Heart left ventricle (tissue), 16 donors: Measurements from ENCODE around the gene ZNF320. TPM values are rescaled to one million over a fixed set of nuclear protein-coding genes. Genes with fewer than 3 reads are reported as not detected.
"Not testable (repeated sequence)": the region's sequence is repeated elsewhere in the genome, so short reads cannot be mapped to it uniquely, and the experiment has no call there.

Experiments
- ATAC-seq, 4 donors: fragments of 200-7000 bp; cut with Tn5 transposase; one replicate each; pipeline ENCODE4 v1.9.1; 2020 to 2022; ENCODE audit warnings: moderate library complexity in 4 of 4, mild to moderate bottlenecking in 3 of 4, moderate number of reproducible peaks in 1 of 4
- DNase-seq, 5 donors: peaks; one replicate each; pipeline ENCODE4 v3.0.0-alpha.2; 2020
- H3K27ac ChIP-seq, 12 donors: fragments of 200-600 bp; sonication (generic) in 4 of 12; one replicate each; pipeline versions ENCODE4 v1.5.0 to v1.8.0; 2016 to 2022; ENCODE audit warnings: mild to moderate bottlenecking in 2 of 12
- H3K27me3 ChIP-seq, 9 donors: fragments of 200-600 bp; sonication (generic) in 2 of 9; one replicate each; pipeline versions ENCODE4 v1.5.1 to v1.8.0; 2016 to 2022; ENCODE audit warnings: mild to moderate bottlenecking in 3 of 9
- H3K36me3 ChIP-seq, 9 donors: fragments of 200-600 bp; sonication (generic) in 2 of 9; one replicate each; pipeline versions ENCODE4 v1.5.0 to v1.8.0; 2018 to 2022; ENCODE audit warnings: mild to moderate bottlenecking in 2 of 9
- H3K4me1 ChIP-seq, 12 donors: fragments of 200-600 bp; sonication (generic) in 4 of 12; one replicate each; pipeline versions ENCODE4 v1.5.0 to v1.8.0; 2016 to 2022; ENCODE audit warnings: mild to moderate bottlenecking in 3 of 12
- H3K4me3 ChIP-seq, 12 donors: fragments of 200-600 bp; sonication (generic) in 4 of 12; one replicate each; pipeline versions ENCODE4 v1.5.0 to v1.8.0; 2017 to 2022; ENCODE audit warnings: mild to moderate bottlenecking in 9 of 12, moderate library complexity in 4 of 12
- H3K9me3 ChIP-seq, 12 donors: fragments of 200-600 bp; sonication (generic) in 4 of 12; one replicate each; pipeline versions ENCODE4 v1.5.0 to v1.8.0; 2016 to 2022; ENCODE audit warnings: mild to moderate bottlenecking in 1 of 12
- CTCF ChIP-seq, 12 donors: fragments of 200-600 bp; sonication (generic) in 4 of 12; IDR thresholded peaks; one replicate each; pipeline versions ENCODE4 v1.5.0 to v1.8.0; 2018 to 2022; ENCODE audit warnings: antibody characterized with exemption in 12 of 12, mild to moderate bottlenecking in 5 of 12
- POLR2A ChIP-seq, 2 donors: fragments of 450-650 bp; IDR thresholded peaks; one replicate each; pipeline ENCODE4 v1.6.1; 2017; ENCODE audit warnings: antibody characterized with exemption in 2 of 2, mild to moderate bottlenecking in 2 of 2, moderate library complexity in 2 of 2
- WGBS, 4 donors: extraction: QIAGEN DNeasy Blood & Tissue Kit in 2 of 4; methylation state at CpG; one replicate each; pipeline versions ENCODE4 v1.1.5 to v1.1.7; 2013 to 2018; 5-methylcytosine and 5-hydroxymethylcytosine counted together
- intact Hi-C, 10 donors: fragments of 100-400 bp; cut with DNase I; formaldehyde crosslinking; loops; one replicate each; pipeline versions ENCODE4 v1.11.1 to v1.14.2; 2022
- polyA plus RNA-seq, 2 donors: library from polyadenylated mRNA; stranded (reverse); fragments of 200-250 nt; gene quantifications; one replicate each; pipeline ENCODE4 v1.2.3, GENCODE V29; 2013
- total RNA-seq, 9 donors: library from RNA; depleted of rRNA in 2 of 9; stranded (reverse); fragments of >200 nt in 2 of 9; fragmentation: NEBNext Ultra II Directional in 3 of 9; extraction: Animal tissue kit (Norgen Biotek cat#: 25700) in 3 of 9; gene quantifications; one replicate each; pipeline versions ENCODE4 v1.1.0 to v1.2.4, GENCODE V29; 2016 to 2023
- donor health status: ischemic (EF 13 %, LVEDD 7.1; RV severe dilation, severe dysfunction).
- donor health status: healthy with polysubstance abuse.
- donor health status: DM: no; HTN: yes; CAD: no.
- donor health status: DM: no; HTN: no; CAD: no.
- donor health status: ischemic (EF 25% LVEDD 6.9; RV normal size, moderate dysfunction).
- donor health status: ischemic (EF 25% LVEDD 5.7; RV mildly dilated, moderate dysfunction).
- donor health status: healthy.
- donor health status: DM: yes; HTN: yes; CAD: no.
- donor health status: ischemic (EF 35%, LVEDD 5.7; RV mildly dilated, moderate dysfunction).
- donor health status: nonischemic (EF 11% LVEDD 7.7; RV severe dilation, severe dysfunction).
- donor health status: DM: yes; HTN: yes; CAD: no.
- donor health status: PGD.
- donor health status: ischemic (EF 29% LVEDD 5.4; RV normal size, mild dysfunction).
- donor health status: nonischemic (EF 23%, LVEDD 6.1; RV moderate dilation, normal function).

Gene ZNF320
- total and polyA plus RNA-seq, 11 donors, result 7.6 to 13.5 (median 9.6) TPM

GRCh38 chr19:52941941-52942385 lies 44.5 kb upstream of the ZNF320 start:
- peaks cover 0 to 11% (median 3%) of the 10 kb centered on the region in 12 donors for H3K9me3 ChIP-seq

GRCh38 chr19:52941523-52941922 lies 44.1 kb upstream of the ZNF320 start:
- Histone ChIP-seq H3K4me1 (peaks cover 0 to 31% (median 5%) of the 10 kb centered on the region in 12 donors), H3K27ac (peak overlapping the region in 5 of 12 donors; percentile 55 to 87 (median 80)), H3K4me3 (peak overlapping the region in 10 of 12 donors; percentile 65 to 89 (median 76))
- intact Hi-C loops, H3K27me3 ChIP-seq, DNase-seq, H3K9me3 ChIP-seq, H3K36me3 ChIP-seq, ATAC-seq: not testable (repeated sequence)
- WGBS, 4 donors, result 38 to 67% (median 56%) methylated on average over 2 of the region's 2 CpGs

More at GRCh38 chr19:52941941-52942385, 44.5 kb upstream of the ZNF320 start:
- peak overlapping the region; percentile 55 to 87 (median 77) for H3K27ac ChIP-seq
- H3K4me1 ChIP-seq, result peaks cover 0 to 31% (median 5%) of the 10 kb centered on the region in 12 donors
- TF ChIP-seq CTCF (IDR thresholded peaks at IDR 0.05) (no peak), POLR2A (IDR thresholded peaks at IDR 0.05) (no peak)
- ATAC-seq (peak; percentile 20 to 51 (median 48)), DNase-seq (peak in 3 of 5 donors; percentile 36 to 43 (median 40))
- peak overlapping the region; percentile 55 to 89 (median 74) for H3K4me3 ChIP-seq
- H3K36me3 ChIP-seq, result no peaks in the 10 kb centered on the region
- WGBS, 4 donors, result 0 to 1% (median 0%) methylated on average over 26 of the region's 26 CpGs
- intact Hi-C loops, result loop anchor here in 3 of 10 donors (1.0 to 2.0 kb wide), 2 partner anchors 20 to 21 kb away; partner anchors contain the start of gene ZNF816 (in 3 of the 3)
- H3K27me3 ChIP-seq, result no peaks in the 10 kb centered on the region

- H3K9me3 ChIP-seq, H3K27me3 ChIP-seq, H3K36me3 ChIP-seq, intact Hi-C loops, ATAC-seq, H3K4me3 ChIP-seq, DNase-seq, H3K27ac ChIP-seq: not testable (repeated sequence)
- peaks cover 0 to 31% (median 5%) of the 10 kb centered on the region in 12 donors for H3K4me1 ChIP-seq
- 88 to 93% (median 89%) methylated on average over 5 of the region's 5 CpGs for WGBS, 4 donors
Measured at GRCh38 chr19:52940905-52941304, 43.5 kb upstream of the ZNF320 start.

- ATAC-seq (no peak), DNase-seq (no peak)
- WGBS, 4 donors, result 65 to 83% (median 75%) methylated on average over 5 of the region's 5 CpGs
- Histone ChIP-seq H3K36me3 (no peaks in the 10 kb centered on the region), H3K27me3 (no peaks in the 10 kb centered on the region), H3K27ac (no peak overlapping the region), H3K4me1 (peaks cover 0 to 31% (median 4%) of the 10 kb centered on the region in 12 donors), H3K9me3 (no peaks in the 10 kb centered on the region), H3K4me3 (no peak overlapping the region)
- no peak for TF ChIP-seq CTCF (IDR thresholded peaks at IDR 0.05)
- no peak for TF ChIP-seq POLR2A (IDR thresholded peaks at IDR 0.05)
- intact Hi-C loops, result no loop called here
Measured at GRCh38 chr19:52938761-52939160, 41.3 kb upstream of the ZNF320 start.

GRCh38 chr19:52936954-52937325 lies 39.5 kb upstream of the ZNF320 start:
- WGBS, 4 donors, result 88 to 91% (median 89%) methylated on average over 7 of the region's 7 CpGs
- no peaks in the 10 kb centered on the region for H3K36me3 ChIP-seq
- H3K27me3 ChIP-seq, result no peaks in the 10 kb centered on the region
- no peak for TF ChIP-seq POLR2A (IDR thresholded peaks at IDR 0.05)
- no peak for TF ChIP-seq CTCF (IDR thresholded peaks at IDR 0.05)
- H3K9me3 ChIP-seq, result no peaks in the 10 kb centered on the region
- no peak for DNase-seq
- H3K27ac ChIP-seq, result no peak overlapping the region
- peaks cover 0 to 24% (median 0%) of the 10 kb centered on the region in 12 donors for H3K4me1 ChIP-seq
- ATAC-seq, result no peak
- intact Hi-C loops, result no loop called here
- H3K4me3 ChIP-seq, result no peak overlapping the region
